DMS 273 treated with DMSO at 0.1 percent for 48 hours (cell line): Measurements from ENCODE around the gene PLEKHG4B.

Experiments
- DNase-seq: peaks from one replicate; lab custom pipeline; 2025; lab: John Stamatoyannopoulos, UW

Gene PLEKHG4B

DNA sequence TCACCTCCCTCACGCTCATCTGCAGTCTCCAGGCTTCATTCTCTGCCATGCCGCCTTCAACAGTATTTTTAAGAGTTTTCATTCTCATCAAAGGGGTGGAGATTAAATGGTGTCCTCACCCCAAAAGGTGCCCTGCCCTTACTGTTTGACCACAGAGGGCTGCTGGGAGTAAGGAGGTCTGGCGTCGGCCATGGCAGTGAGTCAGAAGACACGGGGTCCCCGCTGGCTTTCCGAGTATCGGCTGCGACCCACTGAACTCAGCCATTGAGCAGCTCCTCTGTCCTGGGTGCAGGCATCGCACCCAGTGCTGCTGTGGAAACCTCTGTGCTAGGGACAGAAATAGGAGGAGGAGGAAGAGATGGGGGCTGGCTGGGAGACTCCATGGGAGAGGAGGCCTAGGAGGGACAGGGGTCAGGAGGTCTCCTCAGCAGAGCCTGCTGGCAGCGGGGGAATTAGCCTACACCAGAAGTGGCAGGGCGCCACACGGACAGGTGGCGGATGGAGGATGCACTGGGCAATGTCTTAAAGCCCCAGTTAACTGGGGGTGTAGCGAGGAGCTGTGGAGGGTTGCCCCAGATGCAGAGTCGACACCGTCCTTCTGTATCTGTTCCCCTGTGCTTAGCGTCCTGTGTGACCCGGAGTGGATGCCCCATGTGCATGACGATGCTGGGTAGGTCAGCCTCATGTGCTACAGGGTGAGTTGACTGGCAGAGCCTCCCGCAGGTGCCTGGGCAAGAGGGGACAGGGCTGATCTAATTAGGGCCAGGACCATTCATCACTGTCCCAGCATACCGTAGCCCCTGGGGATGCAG, 15.4 kb upstream of the PLEKHG4B start:
- DNase-seq = no peak

DNA sequence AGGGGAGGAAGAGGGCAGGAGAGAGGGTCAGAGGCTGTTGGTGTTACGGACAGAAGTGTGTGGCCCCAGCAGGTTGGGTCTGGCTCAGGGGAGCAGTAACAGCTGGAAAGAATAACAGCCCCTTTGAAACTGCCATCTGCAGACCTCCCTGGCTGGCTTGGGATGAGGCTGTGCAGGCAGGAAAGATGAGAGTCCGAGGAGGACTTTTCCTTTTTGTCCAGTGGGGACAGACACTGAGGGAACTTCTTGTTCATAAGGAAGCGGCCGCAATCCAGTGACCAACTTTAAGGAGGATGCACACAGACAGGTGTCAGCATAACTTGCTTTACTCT, 14.8 kb upstream of the PLEKHG4B start:
- DNase-seq = no peak

DNA sequence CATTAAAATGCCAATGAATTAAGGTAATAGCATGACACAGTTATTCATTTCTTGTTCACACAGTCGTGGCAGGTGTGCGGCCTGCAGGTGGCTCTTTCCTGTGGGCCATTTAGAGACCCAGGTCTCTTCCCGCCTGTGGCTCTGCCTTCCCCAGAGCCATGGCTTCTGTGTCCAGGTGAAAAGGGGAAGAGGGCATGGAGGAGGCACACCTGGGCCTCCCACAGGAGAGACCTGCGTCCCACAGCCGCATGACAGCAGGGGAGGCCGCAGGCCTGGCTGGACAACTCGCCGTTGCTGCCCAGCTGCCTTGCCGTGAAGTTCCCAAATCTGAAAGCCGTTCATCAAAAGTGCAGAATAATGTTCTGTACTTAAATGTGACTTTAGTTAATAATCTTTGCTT, 14.4 kb upstream of the PLEKHG4B start:
- no peak for DNase-seq

DNA sequence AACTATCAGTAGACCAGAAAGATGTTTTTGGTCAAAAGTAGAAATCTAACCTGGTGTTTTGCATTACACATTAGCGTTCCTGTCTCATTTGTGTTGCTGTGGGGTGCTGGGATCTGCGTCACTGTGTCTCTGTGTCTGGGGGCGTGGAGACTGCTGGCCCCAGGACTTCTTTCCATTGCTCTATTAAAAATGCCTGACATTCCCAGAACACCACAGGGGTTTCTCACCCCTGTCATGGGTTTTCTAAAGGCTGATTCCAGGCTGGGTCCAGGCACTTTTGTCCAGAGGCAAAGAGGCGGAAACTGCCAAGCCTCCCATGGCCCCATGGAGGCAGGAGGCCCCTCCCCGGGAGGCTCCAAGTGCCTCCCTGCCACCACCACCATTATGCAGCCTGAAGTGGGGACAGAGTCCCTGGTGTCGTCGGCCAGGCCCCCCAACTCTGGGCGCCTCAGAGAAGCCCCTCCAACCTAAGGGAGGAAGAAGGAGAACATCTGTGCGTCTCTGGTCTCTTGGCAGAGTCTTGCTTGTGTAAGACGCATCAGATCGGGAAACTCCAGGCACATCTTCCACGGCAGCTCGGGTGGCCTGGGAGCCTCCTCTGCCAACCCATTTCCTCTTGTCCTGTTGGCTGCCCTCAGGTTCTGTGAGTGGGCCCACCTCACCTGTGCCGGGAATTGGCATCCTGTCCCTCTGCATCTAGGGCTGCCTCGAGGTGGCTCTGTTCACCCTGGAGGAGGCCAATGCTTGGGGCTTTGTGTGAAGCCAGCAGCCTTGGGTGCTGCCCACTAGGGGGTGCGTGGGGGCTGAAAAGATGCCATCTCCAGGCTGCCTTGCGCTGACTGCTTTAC, 13.8 kb upstream of the PLEKHG4B start:
- no peak for DNase-seq

DNA sequence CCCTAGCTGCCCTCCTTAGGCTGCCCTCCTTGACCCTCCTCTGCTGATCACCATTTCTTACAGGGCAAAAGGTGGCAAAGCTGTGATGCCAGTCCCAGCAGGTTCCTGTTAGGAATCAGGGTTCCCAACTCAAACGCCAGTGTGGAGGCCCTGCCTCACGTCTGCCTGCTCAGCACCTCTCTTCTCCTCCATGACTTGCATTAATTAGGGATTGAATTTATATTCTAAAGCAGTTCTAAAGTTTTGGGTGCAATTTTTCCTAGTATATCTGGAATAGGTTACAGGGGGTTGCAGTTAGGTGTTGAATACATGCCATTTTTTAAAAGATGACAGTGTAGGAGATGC, 13.2 kb upstream of the PLEKHG4B start:
- no peak for DNase-seq

DNA sequence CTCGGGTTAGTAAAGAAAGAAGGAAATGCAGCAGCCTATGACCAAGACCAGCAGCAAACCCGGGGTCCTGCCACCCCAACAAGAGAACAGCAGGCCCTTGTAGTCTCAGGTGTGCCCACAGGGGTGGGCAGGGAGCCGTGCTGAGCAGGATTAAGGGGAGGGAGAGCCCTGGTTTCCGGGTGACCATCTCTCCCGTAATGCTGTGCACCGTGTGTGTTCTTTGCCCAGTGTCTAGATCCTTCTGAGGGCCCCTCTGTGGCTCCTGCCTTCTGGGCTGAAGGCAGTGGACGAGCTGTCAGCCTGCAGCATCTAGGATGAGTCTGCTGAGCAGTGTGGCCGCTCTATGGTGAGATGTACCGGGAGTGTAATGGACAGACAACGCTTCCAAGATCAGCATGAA, 12.7 kb upstream of the PLEKHG4B start:
- DNase-seq = no peak

DNA sequence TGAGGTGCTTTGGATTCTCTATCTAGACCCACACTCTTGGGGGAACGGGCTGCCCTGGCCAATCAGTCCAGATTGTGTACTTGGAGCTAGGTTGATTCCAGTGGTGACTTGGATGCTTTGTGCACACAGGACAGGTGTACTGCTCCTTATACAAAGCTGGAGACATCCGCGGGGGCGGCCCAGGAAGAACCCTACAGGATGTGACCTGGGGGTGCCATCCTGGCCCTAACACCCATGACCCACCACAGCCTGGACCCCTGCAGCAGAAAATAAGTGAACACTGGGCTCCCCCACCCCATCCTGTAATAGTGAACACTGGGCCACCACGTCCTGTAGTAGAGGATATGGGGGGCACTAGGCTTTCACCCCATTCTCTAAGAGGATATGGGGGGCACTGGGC, 12.1 kb upstream of the PLEKHG4B start:
- no peak for DNase-seq

DNA sequence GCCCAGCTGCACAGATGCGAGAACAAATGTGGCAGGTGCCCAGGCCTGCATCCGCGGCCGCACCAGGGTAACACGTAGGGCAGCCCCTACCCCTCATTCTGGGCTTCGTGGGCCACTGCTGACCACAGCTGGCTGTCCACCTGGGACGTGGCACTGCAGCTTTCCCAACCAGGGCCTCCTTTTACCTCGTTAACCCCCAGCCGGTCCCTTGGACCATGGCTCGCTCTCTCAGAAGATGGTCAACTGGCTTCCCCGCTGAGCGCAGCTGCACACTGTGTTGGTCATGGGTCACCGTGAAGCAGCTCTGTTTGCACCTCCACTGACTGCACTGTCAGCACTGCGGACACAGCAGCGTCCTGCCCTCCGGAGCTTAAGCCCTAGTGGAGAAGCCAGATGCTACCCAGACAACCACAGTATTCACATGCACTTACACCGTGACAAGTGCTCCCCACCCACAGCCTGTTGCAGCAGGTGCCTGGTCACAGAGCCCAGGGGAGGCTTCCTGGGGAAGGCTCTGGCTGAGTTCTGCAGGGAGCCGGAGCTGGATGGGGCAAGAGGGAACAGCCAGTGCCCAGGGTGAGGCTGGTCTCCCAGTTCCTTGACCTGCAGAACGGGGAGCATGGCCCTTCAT, 10.5 kb upstream of the PLEKHG4B start:
- DNase-seq = no peak

DNA sequence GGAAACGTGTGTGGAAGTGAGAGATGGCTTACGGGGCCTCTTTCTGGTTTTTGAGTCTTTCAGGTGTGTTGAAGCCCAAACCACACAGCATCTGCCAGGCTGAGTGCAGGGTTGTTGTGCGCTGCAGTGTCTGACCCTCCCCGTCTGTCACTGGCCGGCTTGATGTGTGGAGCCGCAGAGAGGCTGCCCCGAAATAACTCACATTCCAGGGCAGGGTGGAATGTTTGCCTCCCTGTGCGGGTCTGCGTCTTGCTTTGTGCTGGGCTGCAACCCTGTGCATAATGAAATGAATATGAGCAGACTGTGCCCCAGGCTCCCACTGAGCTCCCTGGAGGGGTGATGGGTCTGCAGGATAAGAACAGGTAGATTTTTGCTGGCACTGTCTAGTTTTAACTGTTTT, 9.9 kb upstream of the PLEKHG4B start:
- DNase-seq = no peak

DNA sequence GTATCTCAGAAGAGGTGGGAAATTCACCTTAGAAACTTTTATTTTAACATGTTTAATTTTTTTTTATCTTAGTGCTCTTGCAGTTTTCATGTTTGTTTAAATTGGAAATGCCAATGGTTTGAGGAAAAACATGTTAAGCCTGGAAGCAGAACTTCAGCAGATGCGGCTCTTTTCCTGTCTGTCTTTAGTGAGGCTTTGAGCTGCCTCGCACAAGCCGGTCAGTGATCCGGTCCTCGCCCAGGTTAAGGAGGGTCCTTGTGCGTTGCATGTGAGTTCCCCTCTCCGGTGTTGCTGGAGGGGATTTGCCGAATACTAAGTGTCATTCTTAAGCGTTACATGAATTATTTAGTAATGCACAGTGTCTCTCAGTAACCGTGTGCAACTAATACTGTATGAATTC, 9.4 kb upstream of the PLEKHG4B start:
- DNase-seq = no peak

DNA sequence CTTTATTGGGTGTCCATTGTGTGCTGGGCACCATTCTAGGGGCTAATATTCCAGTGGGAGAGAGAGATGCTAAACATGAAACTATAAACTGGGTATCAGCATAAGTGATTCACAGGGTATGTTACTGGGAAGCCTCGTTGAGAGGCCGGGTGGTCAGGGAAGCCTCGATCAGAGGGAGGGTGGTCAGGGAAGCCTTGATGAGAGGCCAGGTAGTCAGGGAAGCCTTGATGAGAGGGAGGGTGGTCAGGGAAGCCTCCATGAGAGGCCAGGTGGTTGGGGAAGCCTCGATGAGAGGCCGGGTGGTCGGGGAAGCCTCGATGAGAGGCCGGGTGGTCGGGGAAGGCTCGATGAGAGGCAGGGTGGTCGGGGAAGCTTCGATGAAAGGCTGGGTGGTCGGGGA, 8.9 kb upstream of the PLEKHG4B start:
- no peak for DNase-seq

DNA sequence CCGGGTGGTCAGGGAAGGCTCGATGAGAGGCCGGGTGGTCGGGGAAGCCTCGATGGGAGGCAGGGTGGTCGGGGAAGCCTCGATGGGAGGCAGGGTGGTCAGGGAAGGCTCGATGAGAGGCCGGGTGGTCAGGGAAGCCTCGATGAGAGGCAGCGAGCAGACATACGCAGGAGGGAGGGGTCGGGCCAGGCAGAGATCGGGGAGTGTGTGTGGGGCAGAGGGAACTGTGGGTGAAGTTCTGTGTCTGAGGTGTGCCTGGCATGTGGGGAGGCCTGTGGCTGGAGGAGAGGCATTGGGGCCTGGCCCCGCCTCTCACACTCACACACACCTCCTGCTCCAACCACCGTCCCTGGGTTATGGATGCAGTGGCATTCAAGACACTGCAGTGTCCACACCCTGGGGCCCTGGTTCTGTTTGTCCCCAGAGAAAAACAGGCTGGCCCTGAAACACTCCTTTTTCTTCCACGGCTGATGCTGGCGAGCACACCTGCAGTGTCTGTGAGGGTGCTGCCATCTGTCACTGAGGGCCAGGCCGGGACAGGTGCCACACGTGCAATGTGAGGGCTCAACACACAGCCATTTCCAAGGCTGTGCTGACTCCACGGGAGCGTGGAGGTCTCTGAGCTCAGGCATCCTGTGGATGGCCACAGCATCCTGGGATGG, 6.5 kb upstream of the PLEKHG4B start:
- DNase-seq = no peak

DNA sequence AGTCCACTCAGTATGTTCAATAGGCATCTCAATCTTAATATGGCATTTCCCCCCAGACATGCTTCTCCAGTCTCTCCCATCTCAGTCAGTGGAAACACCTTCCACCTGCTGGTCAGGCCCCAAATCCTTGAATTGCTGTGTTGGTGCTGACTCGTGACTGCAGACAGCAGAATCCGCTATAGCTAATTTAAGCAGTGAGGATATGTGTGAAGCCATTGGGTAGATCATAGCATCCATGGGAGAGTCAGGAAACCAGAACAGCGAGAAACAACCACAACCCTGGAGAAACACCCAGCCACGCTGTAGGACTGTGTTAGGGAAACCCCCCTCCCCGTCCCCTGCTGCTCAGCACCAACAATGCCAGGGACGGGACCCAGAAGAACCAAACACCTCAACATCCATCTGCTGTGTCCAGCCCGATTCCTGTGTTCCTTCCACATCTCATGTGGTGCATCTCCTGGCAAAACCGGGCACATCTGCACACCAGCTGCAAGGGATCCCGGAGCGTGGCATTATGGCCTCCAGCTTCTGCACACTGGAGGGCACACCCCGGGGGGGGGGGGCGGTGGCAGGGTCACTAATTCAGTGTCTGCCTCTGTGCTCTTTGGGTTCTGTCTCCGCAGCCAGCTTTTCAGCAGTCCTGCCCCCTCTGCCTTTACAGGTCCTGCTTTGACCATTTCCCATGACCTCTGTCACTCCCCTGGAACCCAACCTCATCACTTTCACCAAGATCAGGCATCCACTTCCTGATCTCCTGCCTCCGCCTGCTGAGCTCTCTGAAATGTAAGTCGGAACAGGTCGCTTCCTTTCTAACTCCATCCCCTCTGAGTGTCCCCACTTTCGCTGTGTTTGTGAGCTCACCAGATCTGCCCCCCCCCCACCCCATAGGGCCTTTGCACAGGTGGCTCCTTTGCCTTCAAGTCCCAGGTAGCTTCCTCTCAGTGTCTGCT, 2.4 kb upstream of the PLEKHG4B start:
- no peak for DNase-seq

DNA sequence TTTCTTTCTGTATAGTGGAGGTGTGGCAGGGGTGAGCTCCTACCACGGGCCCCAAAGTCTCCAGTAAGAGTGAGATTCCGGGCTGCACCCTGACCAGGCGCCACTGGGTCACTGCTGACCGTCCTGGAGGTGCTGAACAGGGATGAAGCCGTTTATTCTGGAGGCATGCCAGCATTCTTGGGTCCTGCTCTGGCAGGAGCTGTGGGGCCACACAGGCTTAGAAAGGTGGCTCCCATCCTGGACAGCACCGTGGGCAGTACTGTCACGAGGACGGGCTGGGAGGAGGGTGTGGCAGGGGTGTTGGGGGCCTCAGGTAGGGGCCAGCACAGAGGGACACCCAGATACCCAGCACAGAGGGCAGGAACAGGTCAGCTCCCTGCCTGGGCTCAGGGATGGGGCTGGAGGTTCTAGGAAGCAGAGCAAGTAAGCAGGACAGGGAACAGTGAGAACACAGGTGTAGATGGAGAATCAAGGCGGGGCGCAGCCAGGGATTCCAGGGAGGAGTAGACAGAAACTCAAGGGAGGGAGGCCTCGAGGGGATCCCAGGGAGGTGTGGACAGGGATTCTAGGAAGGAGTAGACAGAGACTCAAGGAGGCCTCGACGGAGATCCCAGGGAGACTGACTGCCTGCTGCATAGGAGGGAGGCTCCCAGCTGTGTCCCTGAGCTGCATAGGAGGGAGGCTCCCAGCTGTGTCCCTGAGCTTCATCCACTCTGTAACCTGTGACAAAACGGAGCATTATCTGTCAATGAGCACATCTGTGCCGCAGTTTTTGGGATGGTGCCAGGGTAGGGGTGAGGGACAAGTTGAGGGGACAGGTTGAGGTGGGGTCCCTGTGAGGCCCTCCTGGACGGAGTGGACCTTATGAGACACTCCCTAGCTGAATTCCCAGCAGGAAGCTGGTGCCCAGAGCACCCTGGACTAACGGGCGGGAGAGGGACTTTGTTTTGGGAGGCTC, 1.1 kb upstream of the PLEKHG4B start:
- DNase-seq = no peak

DNA sequence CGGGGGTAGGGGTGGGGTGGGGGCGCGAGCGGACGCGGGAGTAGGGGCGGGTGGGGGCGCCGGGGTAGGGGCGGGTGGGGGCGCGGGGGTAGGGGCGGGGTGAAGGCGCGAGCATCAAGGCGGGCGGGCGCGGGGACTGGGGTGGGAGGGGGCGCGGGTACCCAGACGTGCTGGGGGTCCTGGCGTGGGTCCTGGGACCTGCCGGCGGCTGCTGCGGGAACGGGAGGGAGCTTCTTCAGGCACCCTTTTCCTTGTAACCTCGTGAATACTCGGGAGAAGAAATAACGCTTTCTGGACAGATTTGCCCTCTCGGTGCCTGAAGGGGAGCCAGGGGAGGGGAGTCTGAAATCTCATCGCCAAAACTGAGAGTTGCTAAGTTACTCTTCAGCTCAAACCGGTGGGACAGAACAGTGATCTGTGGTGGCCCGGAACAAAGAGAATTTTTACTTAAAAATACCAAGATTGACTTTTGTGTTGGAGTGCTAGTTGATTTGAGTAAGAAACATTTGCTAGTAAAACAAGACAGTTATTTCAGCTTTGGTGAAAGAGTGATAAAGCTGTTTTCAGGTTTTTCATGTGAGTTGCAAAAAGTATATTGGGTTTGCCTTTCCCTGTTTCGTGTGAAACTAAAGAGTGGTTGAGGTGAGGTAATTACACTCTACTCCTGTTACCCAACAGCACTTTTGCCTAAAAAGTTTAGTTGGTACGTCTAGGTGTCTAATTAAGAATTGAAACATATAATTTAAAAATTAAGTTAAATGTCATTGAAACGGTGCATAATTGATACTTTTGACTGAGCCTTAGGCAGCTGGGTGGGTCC, 643 bp downstream of the PLEKHG4B start:
- no peak for DNase-seq

DNA sequence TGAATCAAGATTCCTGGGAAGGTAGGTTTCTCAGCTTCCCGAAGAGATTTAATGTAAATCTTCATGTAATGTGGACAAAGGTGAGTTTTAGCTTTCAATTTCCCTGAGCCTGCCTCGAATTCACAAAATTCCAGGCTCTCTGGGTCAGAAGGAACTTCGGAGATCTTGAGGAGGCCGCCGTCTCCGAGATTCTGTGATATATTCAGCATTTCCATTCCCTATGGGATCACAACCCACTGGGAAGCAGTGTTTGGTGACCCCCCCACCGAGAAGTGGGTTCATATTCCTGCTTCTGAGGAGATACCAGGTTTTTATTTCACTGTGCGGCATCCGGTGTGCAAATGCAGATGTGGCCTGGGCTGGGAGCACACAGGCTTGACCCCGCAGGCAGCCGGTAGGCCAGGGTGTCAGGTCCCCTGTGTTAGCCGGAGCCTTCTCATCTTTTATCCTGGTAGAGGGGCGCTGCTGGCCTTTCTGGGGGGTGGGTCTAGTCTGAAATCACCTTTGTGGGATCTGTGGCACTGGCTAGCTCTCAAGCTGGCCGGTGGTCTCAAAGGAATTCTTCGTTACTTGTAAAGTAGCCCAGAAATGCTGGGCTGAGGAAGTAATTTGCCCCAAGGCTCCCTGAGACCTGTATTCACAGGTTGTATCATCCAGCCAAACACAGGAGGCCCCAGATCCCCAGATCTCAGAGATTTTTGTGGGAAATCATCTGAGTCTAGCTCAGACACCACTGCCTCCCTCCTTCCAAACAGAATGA, 1.4 kb downstream of the PLEKHG4B start:
- DNase-seq = no peak

DNA sequence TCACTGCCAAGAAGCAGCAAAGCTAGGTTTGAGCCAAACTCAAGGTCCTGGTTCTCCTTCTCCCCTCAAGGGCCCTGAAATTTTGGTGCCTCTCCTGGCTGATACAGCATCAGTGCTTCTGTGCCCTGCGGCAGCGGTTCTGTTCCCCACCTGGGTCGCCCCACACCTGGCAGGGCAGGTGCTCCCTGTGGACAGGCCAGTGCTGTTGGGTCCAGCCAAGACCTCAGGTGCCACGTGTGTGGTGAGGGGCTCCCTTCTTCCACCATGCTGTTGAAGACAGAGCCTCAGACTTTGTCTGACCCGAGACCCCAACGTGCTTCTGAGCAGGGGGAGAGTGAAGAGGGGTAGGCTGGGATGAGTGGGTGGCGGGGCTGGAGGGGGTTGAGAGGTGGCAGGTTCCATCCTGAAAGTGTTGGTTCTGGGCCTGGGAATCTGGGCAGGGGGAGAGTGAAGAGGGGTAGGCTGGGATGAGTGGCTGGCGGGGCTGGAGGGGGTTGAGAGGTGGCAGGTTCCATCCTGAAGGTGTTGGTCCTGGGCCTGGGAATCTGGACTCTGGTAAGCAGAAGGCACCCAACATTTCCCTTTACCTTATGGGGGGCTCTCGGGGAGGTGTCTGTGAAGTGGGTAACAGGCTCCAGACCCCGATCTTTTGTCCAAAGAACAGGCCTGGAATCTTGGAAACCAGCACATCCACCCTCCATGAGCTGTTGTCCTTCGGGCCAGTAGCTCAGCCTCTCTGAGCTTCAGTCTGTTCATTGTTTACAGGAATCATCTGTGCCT, 2.3 kb downstream of the PLEKHG4B start:
- DNase-seq = no peak
